Endothelial cell of umbilical vein (primary cell): Measurements from ENCODE around the gene RAB28. TPM values are rescaled to one million over a fixed set of nuclear protein-coding genes. Genes with fewer than 3 reads are reported as not detected.
A peak's percentile ranks its signal among the peaks of the same experiment; 100 is the strongest.

Experiments used
- BruUV-seq: library from RNA; stranded (reverse); fragments of 400-500 nt; replicated peaks from 2 replicates; lab custom pipeline; 2021; lab: Mats Ljungman, UMichigan
- CTCF ChIA-PET: fragments of 300-600, 350-600 bp; sonication (Branson Sonifier 250); formaldehyde crosslinking; loops from one replicate; lab custom pipeline; 2021; ENCODE audit warnings: antibody characterized with exemption, inconsistent platforms; lab: Charles Lee
- POLR2A ChIA-PET: fragments of 300-600, 350-600 bp; sonication (Branson Sonifier 250); formaldehyde crosslinking; loops from one replicate; lab custom pipeline; 2021; ENCODE audit warnings: antibody characterized with exemption, inconsistent platforms; lab: Charles Lee
- DNase-seq: peaks from one replicate; pipeline ENCODE4 v3.0.0-alpha.2; 2011; ENCODE audit warnings: low read depth, low spot score
- FAIRE-seq: peaks from 2 replicates; lab custom pipeline; 2011; peaks lifted over from hg19 to GRCh38; lab: Jason Lieb, UNC
- H2AFZ ChIP-seq: 2 replicates; pipeline ENCODE4 v1.6.0; 2012; ENCODE audit warnings: low read depth, low read length, control low read depth, inconsistent platforms
- H3K27ac ChIP-seq: 2 replicates; pipeline ENCODE4 v1.5.1; 2011; ENCODE audit warnings: low read depth, mild to moderate bottlenecking, control low read depth, low read length, moderate library complexity; ENCODE audit not compliant: insufficient read depth
- H3K27me3 ChIP-seq, 2 experiments: 2 replicates each; pipeline versions ENCODE4 v1.6.0 to v1.6.1; 2011; ENCODE audit warnings: low read length in 2 of 2, mixed read lengths in 1 of 2; ENCODE audit not compliant: control insufficient read depth in 2 of 2, insufficient read depth in 2 of 2
- H3K36me3 ChIP-seq, 2 experiments: 2 replicates in 1 of 2; 3 replicates in 1 of 2; pipeline ENCODE4 v1.5.1; 2011; ENCODE audit warnings: low read length in 2 of 2, mild to moderate bottlenecking in 1 of 2, moderate library complexity in 1 of 2; ENCODE audit not compliant: control insufficient read depth in 2 of 2, insufficient read depth in 2 of 2; ENCODE audit errors: extremely low read depth in 1 of 2
- H3K4me1 ChIP-seq: 3 replicates; pipeline ENCODE4 v1.5.1; 2011; ENCODE audit warnings: mild to moderate bottlenecking, low read length; ENCODE audit not compliant: control insufficient read depth, insufficient read depth; ENCODE audit errors: extremely low read depth
- H3K4me2 ChIP-seq: 2 replicates; pipeline ENCODE4 v1.6.1; 2011; ENCODE audit warnings: low read length, control low read depth, mixed read lengths; ENCODE audit not compliant: insufficient read depth
- H3K4me3 ChIP-seq, 3 experiments: fragments of 200-600 bp in 1 of 3; sonication (generic), shearing (Covaris generic) in 1 of 3; replicated peaks in 1 of 3; 2 replicates each; pipeline ENCODE4 v1.5.1; 2011 to 2016; ENCODE audit warnings: control low read depth in 3 of 3, low read length in 3 of 3, mild to moderate bottlenecking in 2 of 3, inconsistent platforms in 1 of 3, low read depth in 1 of 3, moderate library complexity in 1 of 3; ENCODE audit not compliant: insufficient read depth in 1 of 3
- H3K79me2 ChIP-seq: 2 replicates; pipeline ENCODE4 v1.6.0; 2012; ENCODE audit warnings: low read length, inconsistent platforms; ENCODE audit not compliant: control insufficient read depth, insufficient read depth
- H3K9ac ChIP-seq: replicated peaks from 2 replicates; pipeline ENCODE3; 2011; ENCODE audit warnings: low read length, control low read depth; ENCODE audit not compliant: insufficient read depth; ENCODE audit errors: extremely low read depth
- H3K9me1 ChIP-seq: replicated peaks from 3 replicates; pipeline ENCODE4 v1.6.0; 2011; ENCODE audit warnings: mild to moderate bottlenecking, low read length; ENCODE audit not compliant: control insufficient read depth, insufficient read depth; ENCODE audit errors: extremely low read depth
- H3K9me3 ChIP-seq: replicated peaks from 2 replicates; pipeline ENCODE4 v1.5.1; 2012; ENCODE audit warnings: low read length, inconsistent platforms; ENCODE audit not compliant: control insufficient read depth, insufficient read depth
- H4K20me1 ChIP-seq: replicated peaks from 2 replicates; pipeline ENCODE3; 2011; ENCODE audit warnings: mild to moderate bottlenecking, low read length; ENCODE audit not compliant: control insufficient read depth, insufficient read depth; ENCODE audit errors: extremely low read depth
- CTCF ChIP-seq, 2 donors: IDR thresholded peaks; 1 replicate in 1 of 2; 2 replicates in 1 of 2; pipeline ENCODE4 v1.5.1; 2011; ENCODE audit warnings: low read length in 2 of 2, mild to moderate bottlenecking in 2 of 2, moderate library complexity in 2 of 2, control low read depth in 1 of 2, inconsistent platforms in 1 of 2, low read depth in 1 of 2; ENCODE audit not compliant: insufficient read depth in 1 of 2; ENCODE audit errors: extremely low read depth in 1 of 2
- EZH2 ChIP-seq: IDR thresholded peaks from 2 replicates; pipeline ENCODE4 v1.6.1; 2012; ENCODE audit warnings: borderline replicate concordance, low read depth, mild to moderate bottlenecking, moderate library complexity, low read length, inconsistent platforms; ENCODE audit not compliant: severe bottlenecking
- FOS ChIP-seq: IDR thresholded peaks from 2 replicates; pipeline ENCODE4 v1.6.1; 2011; ENCODE audit warnings: mild to moderate bottlenecking, low read length, moderate library complexity, borderline replicate concordance; ENCODE audit not compliant: insufficient read depth
- GATA2 ChIP-seq: IDR thresholded peaks from 2 replicates; pipeline ENCODE4 v1.7.0; 2011; ENCODE audit warnings: low read depth, mild to moderate bottlenecking, moderate library complexity, mixed read lengths, low read length; ENCODE audit not compliant: insufficient read length, insufficient read depth
- JUN ChIP-seq: IDR thresholded peaks from 2 replicates; pipeline ENCODE4 v1.6.1; 2011; ENCODE audit warnings: borderline replicate concordance, low read depth; ENCODE audit not compliant: insufficient read length, insufficient read depth
- MAX ChIP-seq: IDR thresholded peaks from 2 replicates; pipeline ENCODE4 v1.6.1; 2011; ENCODE audit not compliant: insufficient read depth, insufficient read length
- MYC ChIP-seq: IDR thresholded peaks from one replicate; pipeline ENCODE4 v1.6.1; 2011; ENCODE audit warnings: mild to moderate bottlenecking, low read depth, low read length
- POLR2A ChIP-seq: IDR thresholded peaks from 2 replicates; pipeline ENCODE4 v1.6.1; 2012; ENCODE audit warnings: low read depth, mild to moderate bottlenecking, control low read depth, low read length
- POLR2AphosphoS5 ChIP-seq: IDR thresholded peaks from 2 replicates; pipeline ENCODE4 v1.6.1; 2012; ENCODE audit warnings: low read depth, mild to moderate bottlenecking, control low read depth, low read length, moderate library complexity; ENCODE audit not compliant: insufficient read depth
- dilution Hi-C: fragments of 300-500 bp; cut with MboI; formaldehyde crosslinking; loops from one replicate; pipeline ENCODE4 v1.15.0; 2019; ENCODE audit warnings: low sequenced_read_pairs; ENCODE audit not compliant: extremely low pct_ligation_motif_present
- intact Hi-C: fragments of 100-400 bp; cut with micrococcal nuclease; formaldehyde crosslinking; loops from one replicate; pipeline ENCODE4 v1.10.0; 2022
- polyA plus RNA-seq, 4 experiments: library from polyadenylated mRNA; depleted of rRNA in 3 of 4; stranded (reverse) in 3 of 4; unstranded in 1 of 4; fragments of >200 nt; gene quantifications; 2 replicates each; pipeline versions ENCODE4 v1.2.1 to v1.2.3, GENCODE V29; 2011 to 2012; ENCODE audit warnings: missing spikeins in 1 of 4
- total RNA-seq: library from RNA; stranded (reverse); gene quantifications from 2 replicates; pipeline ENCODE4 v1.2.3, GENCODE V29; 2021

RAB28 gene
- total and polyA plus RNA-seq, 2 donors (not counting 3 experiments of a cell fraction or from before 2014, with no cell fraction given), result 13.0 to 13.2 TPM

- Histone ChIP-seq H3K4me3 (no peak overlapping the region), H3K4me2 (no peak overlapping the region), H3K27ac (no peak overlapping the region), H3K9ac (no peak overlapping the region), H3K27me3 (peaks cover 82 to 94% of the 10 kb centered on the region in 2 experiments), H2AFZ (no peak overlapping the region), H3K36me3 (no peaks in the 10 kb centered on the region), H4K20me1 (no peaks in the 10 kb centered on the region), H3K4me1 (no peaks in the 10 kb centered on the region), H3K79me2 (no peaks in the 10 kb centered on the region), H3K9me1 (no peaks in the 10 kb centered on the region), H3K9me3 (peaks cover 7% of the 10 kb centered on the region)
- FAIRE-seq, result no peak
- DNase-seq, result no peak
- dilution Hi-C loops (no loop called here), intact Hi-C loops (no loop called here)
- ChIA-PET CTCF (interaction anchor here (1.0 kb wide), 1 partner anchor 92 kb away, joined by 3 read pairs; no protein-coding TSS in a partner anchor), POLR2A (interaction anchor here (0.6 kb wide), 1 partner anchor 9 kb away, joined by 3 read pairs; no protein-coding TSS in a partner anchor)
- TF ChIP-seq POLR2A (no peak), JUN (no peak), EZH2 (peak; percentile 49)
- BruUV-seq, result no TSS peak
These were observed 39.7 kb upstream of the RAB28 start for GRCh38 chr4:13523591-13524503.

- Histone ChIP-seq H3K36me3 (no peaks in the 10 kb centered on the region), H3K4me1 (no peaks in the 10 kb centered on the region), H3K9me3 (peaks cover 7% of the 10 kb centered on the region), H3K79me2 (no peaks in the 10 kb centered on the region), H4K20me1 (no peaks in the 10 kb centered on the region), H3K9me1 (no peaks in the 10 kb centered on the region), H3K27me3 (peaks cover 77 to 94% of the 10 kb centered on the region in 2 experiments), H3K4me3 (no peak overlapping the region), H2AFZ (no peak overlapping the region), H3K4me2 (no peak overlapping the region), H3K27ac (no peak overlapping the region), H3K9ac (no peak overlapping the region)
- DNase-seq (no peak), FAIRE-seq (no peak)
- BruUV-seq, result no TSS peak
- CTCF ChIA-PET, result interaction anchor here (1.0 to 1.4 kb wide), 2 partner anchors 21 to 91 kb away, joined by 3 to 5 read pairs; partner anchors contain the start of gene NKX3-2
- intact Hi-C loops (no loop called here), dilution Hi-C loops (no loop called here)
- no peak for TF ChIP-seq FOS
- TF ChIP-seq MYC, result no peak
- TF ChIP-seq MAX, result no peak
- no peak for TF ChIP-seq GATA2
- no peak for TF ChIP-seq JUN
- no peak for TF ChIP-seq POLR2AphosphoS5
- no peak for TF ChIP-seq EZH2
- no peak for TF ChIP-seq POLR2A
- TF ChIP-seq CTCF (IDR thresholded peaks at IDR 0.05; ENCODE audit: extremely low read depth in 1 of 2, insufficient read depth in 1 of 2, low read depth in 1 of 2, low read length in 2 of 2), result no peak
- POLR2A ChIA-PET, result no interaction called here
These were observed 39.0 kb upstream of the RAB28 start for GRCh38 chr4:13523105-13523477.
